ENCODE results near the gene RPS6KA2. TPM values are rescaled to one million over a fixed set of nuclear protein-coding genes. Genes with fewer than 3 reads are reported as not detected.

Gene RPS6KA2
- total RNA-seq, 3 donors from 2014 or later (not counting 1 experiment from before 2014, with no cell fraction given), result 2.8 to 4.5 (median 2.9) TPM

DNA sequence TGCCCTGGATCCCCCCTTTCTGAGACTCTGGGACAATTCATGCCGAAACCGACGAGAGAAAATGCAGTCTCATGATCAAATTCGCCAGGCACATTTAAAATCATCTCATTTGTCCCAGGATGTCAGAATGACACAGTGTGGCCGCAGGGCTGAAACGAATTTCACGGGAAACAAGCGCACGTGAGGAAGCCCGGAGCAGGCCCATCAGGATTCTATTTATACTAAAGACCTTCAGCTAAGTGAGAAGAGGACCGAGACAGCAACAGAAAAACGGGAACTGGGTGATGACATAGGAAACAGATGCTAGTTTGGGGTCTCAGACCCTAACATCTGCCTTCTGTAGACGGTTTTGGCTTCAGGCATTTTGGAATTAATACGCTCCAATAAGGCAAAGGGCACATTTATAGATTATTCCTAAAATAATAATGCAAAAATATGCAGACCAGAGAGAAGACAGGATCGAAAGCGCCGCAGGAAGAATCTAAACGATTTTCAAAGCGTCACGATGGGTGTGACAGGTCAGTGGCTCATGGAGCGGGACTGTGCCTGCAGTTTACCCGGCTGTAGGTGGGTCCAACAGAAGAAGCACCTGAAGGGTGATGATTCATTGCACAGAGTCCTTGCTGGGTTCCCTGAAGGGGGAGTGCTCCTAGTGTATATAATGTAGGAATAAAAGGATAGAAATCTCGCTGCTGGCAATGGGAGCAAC, 163.5 kb downstream of the RPS6KA2 start:
- DNase-seq (no peak), ATAC-seq (no peak)
- Mint-ChIP-seq H3K27me3 (ENCODE audit: low read depth in 2 of 2) (peaks cover 28 to 34% of the 10 kb centered on the region in 2 donors), H3K4me1 (peaks cover 12 to 20% of the 10 kb centered on the region in 2 donors), H3K27ac (no peak overlapping the region), H3K36me3 (no peaks in the 10 kb centered on the region), H3K4me3 (no peak overlapping the region), H3K9me3 (no peaks in the 10 kb centered on the region)
- no peaks in the 10 kb centered on the region for H3K36me3 ChIP-seq (ENCODE audit: control insufficient read depth, insufficient read depth, low read length)
- no peaks in the 10 kb centered on the region for H3K9me3 ChIP-seq (ENCODE audit: control insufficient read depth, insufficient read depth, low read length)
- peaks cover 12% of the 10 kb centered on the region for H3K4me1 ChIP-seq (ENCODE audit: control insufficient read depth, insufficient read depth, low read length)
- H3K4me3 ChIP-seq (ENCODE audit: low read length), result no peak overlapping the region
- intact Hi-C loops (cut with micrococcal nuclease), result no loop called here
- TF ChIP-seq, protein P1, sequence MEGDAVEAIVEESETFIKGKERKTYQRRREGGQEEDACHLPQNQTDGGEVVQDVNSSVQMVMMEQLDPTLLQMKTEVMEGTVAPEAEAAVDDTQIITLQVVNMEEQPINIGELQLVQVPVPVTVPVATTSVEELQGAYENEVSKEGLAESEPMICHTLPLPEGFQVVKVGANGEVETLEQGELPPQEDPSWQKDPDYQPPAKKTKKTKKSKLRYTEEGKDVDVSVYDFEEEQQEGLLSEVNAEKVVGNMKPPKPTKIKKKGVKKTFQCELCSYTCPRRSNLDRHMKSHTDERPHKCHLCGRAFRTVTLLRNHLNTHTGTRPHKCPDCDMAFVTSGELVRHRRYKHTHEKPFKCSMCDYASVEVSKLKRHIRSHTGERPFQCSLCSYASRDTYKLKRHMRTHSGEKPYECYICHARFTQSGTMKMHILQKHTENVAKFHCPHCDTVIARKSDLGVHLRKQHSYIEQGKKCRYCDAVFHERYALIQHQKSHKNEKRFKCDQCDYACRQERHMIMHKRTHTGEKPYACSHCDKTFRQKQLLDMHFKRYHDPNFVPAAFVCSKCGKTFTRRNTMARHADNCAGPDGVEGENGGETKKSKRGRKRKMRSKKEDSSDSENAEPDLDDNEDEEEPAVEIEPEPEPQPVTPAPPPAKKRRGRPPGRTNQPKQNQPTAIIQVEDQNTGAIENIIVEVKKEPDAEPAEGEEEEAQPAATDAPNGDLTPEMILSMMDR (IDR thresholded peaks at IDR 0.05), result no peak
- H3K27me3 ChIP-seq (ENCODE audit: control insufficient read depth, insufficient read depth, low read length), result peaks cover 3% of the 10 kb centered on the region
- 58% methylated on average over 22 of the region's 23 CpGs for WGBS (ENCODE audit: insufficient coverage)
- no peak overlapping the region for H3K27ac ChIP-seq (ENCODE audit: low read length)

GRCh38 chr6:166462461-166463135, 164.5 kb downstream of the RPS6KA2 start:
- Histone ChIP-seq H3K27ac (ENCODE audit: low read length) (no peak overlapping the region), H3K36me3 (ENCODE audit: control insufficient read depth, insufficient read depth, low read length) (no peaks in the 10 kb centered on the region), H3K4me3 (ENCODE audit: low read length) (no peak overlapping the region), H3K4me1 (ENCODE audit: control insufficient read depth, insufficient read depth, low read length) (peaks cover 12% of the 10 kb centered on the region), H3K9me3 (ENCODE audit: control insufficient read depth, insufficient read depth, low read length) (no peaks in the 10 kb centered on the region), H3K27me3 (ENCODE audit: control insufficient read depth, insufficient read depth, low read length) (peaks cover 3% of the 10 kb centered on the region)
- Mint-ChIP-seq H3K9me3 (no peaks in the 10 kb centered on the region), H3K27me3 (ENCODE audit: low read depth in 2 of 2) (peaks cover 28 to 34% of the 10 kb centered on the region in 2 donors), H3K4me3 (no peak overlapping the region), H3K4me1 (peaks cover 12 to 20% of the 10 kb centered on the region in 2 donors), H3K36me3 (no peaks in the 10 kb centered on the region), H3K27ac (no peak overlapping the region)
- 92% methylated on average over 25 of the region's 25 CpGs for WGBS (ENCODE audit: insufficient coverage)
- ATAC-seq (no peak), DNase-seq (no peak)
- TF ChIP-seq, protein P1 (IDR thresholded peaks at IDR 0.05), result no peak
- intact Hi-C loops (cut with micrococcal nuclease), result no loop called here

GRCh38 chr6:166461821-166462460, 165.1 kb downstream of the RPS6KA2 start:
- ATAC-seq (no peak), DNase-seq (no peak)
- Histone ChIP-seq H3K9me3 (ENCODE audit: control insufficient read depth, insufficient read depth, low read length) (no peaks in the 10 kb centered on the region), H3K27me3 (ENCODE audit: control insufficient read depth, insufficient read depth, low read length) (no peaks in the 10 kb centered on the region), H3K4me3 (ENCODE audit: low read length) (no peak overlapping the region), H3K27ac (ENCODE audit: low read length) (no peak overlapping the region), H3K36me3 (ENCODE audit: control insufficient read depth, insufficient read depth, low read length) (no peaks in the 10 kb centered on the region), H3K4me1 (ENCODE audit: control insufficient read depth, insufficient read depth, low read length) (peaks cover 12% of the 10 kb centered on the region)
- intact Hi-C loops (cut with micrococcal nuclease), result no loop called here
- H3K36me3 Mint-ChIP-seq, result no peaks in the 10 kb centered on the region
- TF ChIP-seq, protein P1 (IDR thresholded peaks at IDR 0.05), result no peak
- H3K9me3 Mint-ChIP-seq, result no peaks in the 10 kb centered on the region
- H3K4me3 Mint-ChIP-seq, result no peak overlapping the region
- H3K27ac Mint-ChIP-seq, result no peak overlapping the region
- WGBS (ENCODE audit: insufficient coverage), result 59% methylated on average over 9 of the region's 9 CpGs
- H3K4me1 Mint-ChIP-seq, result peaks cover 12 to 20% of the 10 kb centered on the region in 2 donors
- peaks cover 25 to 30% of the 10 kb centered on the region in 2 donors for H3K27me3 Mint-ChIP-seq (ENCODE audit: low read depth in 2 of 2)

Data from natural killer cell (primary cell).